Colon (tissue), 2 donors: Measurements from ENCODE around the gene SLBP.
"Not testable (repeated sequence)": the region's sequence is repeated elsewhere in the genome, so short reads cannot be mapped to it uniquely, and the experiment has no call there.

Source experiments
- FAIRE-seq: peaks from 2 replicates; lab custom pipeline; 2012; peaks lifted over from hg19 to GRCh38; lab: Jason Lieb, UNC
- donor health status: control.
- donor health status: control.

SLBP gene

GRCh38 chr4:1674682-1675081 lies 37.4 kb downstream of the SLBP start:
- FAIRE-seq: no peak

- no peak for FAIRE-seq
Measured at GRCh38 chr4:1673671-1674070, 38.4 kb downstream of the SLBP start.

- not testable (repeated sequence) for FAIRE-seq
Measured at GRCh38 chr4:1671011-1671410, 41.1 kb downstream of the SLBP start.

- no peak for FAIRE-seq
Measured at GRCh38 chr4:1670279-1670678, 41.8 kb downstream of the SLBP start.

- FAIRE-seq: no peak
Measured at GRCh38 chr4:1669850-1670249, 42.3 kb downstream of the SLBP start.

- FAIRE-seq: no peak
Measured at GRCh38 chr4:1669270-1669669, 42.8 kb downstream of the SLBP start.

DNA sequence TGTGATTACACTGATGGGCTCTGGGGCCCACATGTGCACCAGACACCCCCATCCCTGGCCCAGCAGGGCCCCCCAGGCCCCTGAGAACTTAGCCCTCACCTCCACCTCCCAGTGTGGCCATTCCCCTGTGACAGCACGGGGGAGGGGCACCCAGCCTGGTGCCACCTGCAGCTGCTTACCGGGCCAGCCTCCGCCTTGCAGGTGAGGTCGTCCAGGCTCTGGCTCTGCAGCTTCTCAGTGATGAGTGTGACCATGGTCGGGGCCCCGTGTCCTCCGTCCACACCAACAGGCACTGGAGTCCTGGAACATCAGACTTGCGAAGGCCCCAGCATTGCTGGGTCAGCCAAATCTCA lies 43.7 kb downstream of the SLBP start:
- FAIRE-seq: no peak

DNA sequence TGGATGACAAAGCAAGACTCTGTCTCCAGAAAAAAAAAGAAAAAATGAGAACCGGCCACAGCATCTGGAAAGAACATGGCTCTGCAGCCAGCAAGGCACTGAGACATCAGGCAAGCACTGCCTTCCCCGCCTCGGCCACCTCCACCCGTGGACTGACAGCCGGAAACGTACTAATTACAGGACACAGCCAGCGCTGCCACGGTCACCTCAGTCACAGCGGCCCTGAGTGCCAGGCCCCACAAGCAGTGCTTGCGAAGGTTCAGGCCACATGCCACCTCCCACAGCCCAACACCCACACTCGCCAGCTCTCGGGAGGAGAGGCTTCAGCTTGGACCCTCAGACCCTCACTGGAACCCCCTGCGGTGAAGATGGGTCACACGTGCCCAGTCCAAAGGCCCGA lies 44.8 kb downstream of the SLBP start:
- FAIRE-seq: no peak

DNA sequence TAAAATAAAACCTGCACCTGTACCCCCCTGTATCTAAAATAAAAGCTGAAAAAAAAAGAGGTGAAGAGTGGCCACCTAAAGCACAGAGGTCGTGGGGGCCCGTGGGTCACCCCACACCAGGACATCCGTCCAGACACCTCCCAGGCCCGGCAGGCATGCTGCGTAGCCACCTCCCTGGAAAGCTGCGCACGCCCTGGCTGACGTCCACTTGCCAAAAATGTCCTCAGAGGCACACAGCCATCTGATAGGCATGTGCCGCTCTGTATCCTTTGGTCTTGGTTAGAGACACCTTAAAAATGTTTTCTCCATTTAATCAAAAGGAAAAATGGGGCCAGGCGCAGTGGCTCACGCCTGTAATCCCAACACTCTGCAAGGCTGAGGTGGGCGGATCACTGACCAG lies 45.7 kb downstream of the SLBP start:
- no peak for FAIRE-seq

DNA sequence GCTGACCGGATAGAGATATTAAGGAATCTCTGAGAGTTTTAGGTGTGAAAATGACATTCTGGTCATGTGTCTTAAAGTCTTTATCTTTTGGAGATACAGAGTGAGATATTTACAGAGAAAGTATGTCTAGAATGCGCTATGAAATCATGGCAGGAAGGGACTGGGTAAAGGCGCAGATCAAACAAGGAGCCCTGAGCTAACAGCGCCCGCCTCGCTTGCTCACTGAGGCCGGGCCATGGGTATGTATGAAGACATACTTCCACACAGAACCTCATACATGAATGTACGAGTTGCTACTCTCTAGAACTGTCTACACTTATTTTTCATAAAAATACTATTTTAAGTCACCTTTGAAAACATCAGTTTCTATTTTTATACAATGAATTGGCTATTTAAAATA lies 48.0 kb downstream of the SLBP start:
- no peak for FAIRE-seq

DNA sequence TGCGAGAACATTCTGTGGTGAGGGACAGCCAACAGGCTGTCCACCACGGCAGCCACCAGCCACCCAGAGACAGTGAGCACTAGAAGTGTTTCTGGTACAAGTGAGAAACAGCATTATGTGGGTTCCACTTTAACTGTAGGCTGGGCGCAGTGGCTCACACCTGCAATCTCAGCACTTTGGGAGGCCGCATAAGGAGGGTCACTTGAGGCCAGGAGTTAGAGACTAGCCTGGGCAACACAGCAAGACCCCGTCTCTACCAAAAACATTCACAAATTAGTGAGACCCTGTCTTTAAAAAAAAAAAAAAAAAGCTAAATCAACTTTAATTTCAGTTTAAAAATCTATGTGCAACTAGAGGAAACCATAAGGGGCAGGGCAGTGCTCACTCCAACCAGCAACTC lies 48.6 kb downstream of the SLBP start:
- no peak for FAIRE-seq

- FAIRE-seq: no peak
Measured at GRCh38 chr4:1661695-1662094, 50.4 kb downstream of the SLBP start.

DNA sequence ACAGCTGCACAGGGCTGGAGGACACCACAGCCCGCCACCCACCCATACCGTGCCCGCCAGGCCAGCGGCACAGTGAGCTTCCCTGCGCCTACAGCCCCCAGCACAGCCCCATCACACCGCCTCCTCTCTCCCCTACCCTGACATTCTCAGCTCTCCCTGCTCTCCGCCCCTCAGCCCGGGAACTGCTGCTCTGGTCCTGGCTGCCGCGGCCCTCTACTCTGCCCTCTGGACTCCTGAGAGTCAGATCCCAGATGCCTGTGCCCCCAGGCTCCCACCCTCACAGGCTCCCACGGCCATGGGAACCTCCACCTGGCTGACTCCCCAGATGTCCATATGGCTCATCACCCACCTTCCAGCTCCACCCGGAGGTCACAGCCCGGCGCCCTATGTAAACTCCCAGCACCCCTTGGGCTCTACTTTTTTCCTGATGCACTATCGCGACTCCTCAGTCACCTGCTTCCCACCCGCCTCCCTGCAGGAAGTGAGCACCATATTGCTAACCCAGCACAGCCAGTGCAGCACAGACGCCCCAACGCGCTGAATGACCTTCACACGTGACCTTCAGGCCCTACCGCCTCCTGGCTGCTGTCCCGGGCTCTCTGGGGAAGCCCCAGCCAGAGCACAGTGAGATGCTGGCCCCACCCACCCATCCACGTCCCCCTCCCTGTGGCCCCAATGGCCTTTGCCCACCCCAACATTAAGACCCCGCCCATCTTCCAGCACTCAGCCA lies 51.0 kb downstream of the SLBP start:
- no peak for FAIRE-seq

GRCh38 chr4:1659104-1660043 lies 52.7 kb downstream of the SLBP start:
- no peak for FAIRE-seq

GRCh38 chr4:1658581-1658980 lies 53.5 kb downstream of the SLBP start:
- FAIRE-seq: no peak

DNA sequence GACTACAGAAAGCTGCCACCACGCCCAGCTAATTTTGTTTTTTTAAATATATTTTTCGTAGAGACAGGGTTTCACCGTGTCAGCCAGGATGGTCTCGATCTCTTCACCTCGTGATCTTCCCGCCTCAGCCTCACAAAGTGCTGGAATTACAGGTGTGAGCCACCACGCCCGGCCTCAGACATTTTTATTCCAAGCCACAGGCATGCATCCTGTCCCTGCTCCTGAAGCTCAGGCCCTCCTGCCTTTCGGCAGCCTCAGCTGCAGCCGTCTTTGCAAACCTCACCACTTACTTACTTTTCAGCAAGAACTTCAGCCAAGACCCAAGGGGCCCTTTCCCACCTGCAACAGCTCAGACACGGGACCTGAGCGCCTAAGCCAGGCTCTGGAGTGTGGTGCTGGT lies 54.0 kb downstream of the SLBP start:
- FAIRE-seq: no peak

GRCh38 chr4:1656986-1657385 lies 55.1 kb downstream of the SLBP start:
- no peak for FAIRE-seq

GRCh38 chr4:1656132-1656531 lies 56.0 kb downstream of the SLBP start:
- FAIRE-seq: no peak

- no peak for FAIRE-seq
Measured at GRCh38 chr4:1655676-1656075, 56.4 kb downstream of the SLBP start.

DNA sequence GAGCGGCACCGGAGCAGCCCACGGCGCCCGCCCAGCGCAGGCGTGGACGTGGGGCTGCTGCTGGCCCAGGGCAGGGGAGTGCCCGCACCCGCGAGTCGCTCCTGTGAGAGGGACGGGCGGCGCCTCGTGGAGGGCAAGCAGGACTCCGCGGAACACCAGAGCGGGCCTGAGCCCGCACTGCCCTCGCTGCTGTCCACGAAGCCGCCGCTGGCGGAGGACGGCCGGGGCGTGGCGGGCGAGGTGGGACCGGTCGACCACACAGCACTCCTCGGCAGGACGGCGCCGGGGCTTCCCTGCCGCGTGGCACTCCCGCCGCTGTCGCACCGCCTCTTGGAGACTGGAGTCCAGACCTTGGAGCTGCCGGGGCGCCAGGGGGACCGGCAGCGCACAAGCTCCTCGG lies 57.0 kb downstream of the SLBP start:
- FAIRE-seq: no peak

DNA sequence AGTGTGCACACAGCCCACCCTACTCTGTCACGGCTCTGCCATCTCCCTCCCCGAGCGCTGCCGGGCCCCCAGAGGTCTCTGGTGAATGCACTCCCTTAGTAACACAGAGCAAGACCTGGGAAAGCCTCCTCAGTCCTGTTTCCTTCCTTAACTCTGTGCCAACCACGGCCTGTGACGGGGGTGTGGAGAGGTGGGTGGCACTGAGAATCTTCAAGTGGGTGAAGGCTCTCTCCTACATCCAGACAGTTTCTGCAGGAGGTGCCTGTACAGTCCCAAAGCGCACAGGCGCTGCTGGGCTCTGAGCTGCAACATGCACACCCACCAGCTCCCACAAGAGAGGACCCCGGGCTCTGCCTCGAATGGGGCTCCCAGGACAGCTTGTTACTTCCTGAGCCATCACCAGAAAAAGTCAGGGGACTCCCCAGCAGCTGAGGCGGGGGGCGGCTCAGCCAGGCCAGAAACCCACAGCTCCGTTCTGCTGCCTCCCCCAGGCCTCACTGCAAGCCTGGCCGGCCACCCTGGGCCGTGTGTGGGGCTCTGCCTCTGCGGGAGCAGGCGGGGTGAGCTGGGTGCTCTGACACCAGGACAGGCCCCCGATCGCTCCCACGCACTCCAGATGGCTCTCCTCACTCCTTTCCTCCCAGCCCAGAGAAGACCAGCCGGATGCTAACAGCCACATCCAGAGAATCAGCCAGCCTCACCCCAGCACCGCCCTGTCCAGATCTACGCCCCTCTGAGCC lies 57.7 kb downstream of the SLBP start:
- no peak for FAIRE-seq

GRCh38 chr4:1653776-1654175 lies 58.3 kb downstream of the SLBP start:
- FAIRE-seq: no peak

DNA sequence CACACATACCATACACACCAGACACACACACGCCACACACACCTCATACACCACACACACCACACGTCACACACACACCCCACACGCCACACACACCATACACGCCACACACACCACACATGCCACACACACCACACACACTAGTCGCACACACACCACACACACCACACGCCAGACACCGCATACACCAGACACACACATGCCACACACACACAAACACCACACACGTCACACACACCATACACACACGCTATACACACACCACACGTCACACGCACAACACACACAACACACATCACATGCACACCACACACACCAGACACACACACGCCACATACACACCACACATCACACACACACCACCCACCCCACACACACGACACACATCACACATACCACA lies 60.0 kb downstream of the SLBP start:
- no peak for FAIRE-seq
